ENCODE measurements around the gene KSR1.

Gene KSR1

GRCh38 chr17:27475070-27475673 is 18.9 kb downstream of the KSR1 start:
- Histone ChIP-seq H3K4me3 (ENCODE audit: low read depth, low read length) (no peak overlapping the region), H3K36me3 (ENCODE audit: control insufficient read depth, insufficient read depth, low read length) (no peaks in the 10 kb centered on the region), H3K27me3 (ENCODE audit: control insufficient read depth, insufficient read depth, low read length) (no peaks in the 10 kb centered on the region), H3K9me3 (ENCODE audit: control insufficient read depth, insufficient read depth, low read length) (no peaks in the 10 kb centered on the region), H3K27ac (ENCODE audit: low read depth, low read length) (no peak overlapping the region), H3K4me1 (ENCODE audit: control insufficient read depth, insufficient read depth, low read length) (peaks cover 54% of the 10 kb centered on the region), H3K9ac (ENCODE audit: low read depth, low read length) (no peak overlapping the region)

GRCh38 chr17:27475981-27476895 is 20.0 kb downstream of the KSR1 start:
- H3K36me3 ChIP-seq (ENCODE audit: control insufficient read depth, insufficient read depth, low read length) = no peaks in the 10 kb centered on the region
- H3K9ac ChIP-seq (ENCODE audit: low read depth, low read length) = no peak overlapping the region
- no peaks in the 10 kb centered on the region for H3K9me3 ChIP-seq (ENCODE audit: control insufficient read depth, insufficient read depth, low read length)
- H3K4me1 ChIP-seq (ENCODE audit: control insufficient read depth, insufficient read depth, low read length) = peaks cover 63% of the 10 kb centered on the region
- no peak overlapping the region for H3K27ac ChIP-seq (ENCODE audit: low read depth, low read length)
- H3K27me3 ChIP-seq (ENCODE audit: control insufficient read depth, insufficient read depth, low read length) = no peaks in the 10 kb centered on the region
- H3K4me3 ChIP-seq (ENCODE audit: low read depth, low read length) = no peak overlapping the region

DNA sequence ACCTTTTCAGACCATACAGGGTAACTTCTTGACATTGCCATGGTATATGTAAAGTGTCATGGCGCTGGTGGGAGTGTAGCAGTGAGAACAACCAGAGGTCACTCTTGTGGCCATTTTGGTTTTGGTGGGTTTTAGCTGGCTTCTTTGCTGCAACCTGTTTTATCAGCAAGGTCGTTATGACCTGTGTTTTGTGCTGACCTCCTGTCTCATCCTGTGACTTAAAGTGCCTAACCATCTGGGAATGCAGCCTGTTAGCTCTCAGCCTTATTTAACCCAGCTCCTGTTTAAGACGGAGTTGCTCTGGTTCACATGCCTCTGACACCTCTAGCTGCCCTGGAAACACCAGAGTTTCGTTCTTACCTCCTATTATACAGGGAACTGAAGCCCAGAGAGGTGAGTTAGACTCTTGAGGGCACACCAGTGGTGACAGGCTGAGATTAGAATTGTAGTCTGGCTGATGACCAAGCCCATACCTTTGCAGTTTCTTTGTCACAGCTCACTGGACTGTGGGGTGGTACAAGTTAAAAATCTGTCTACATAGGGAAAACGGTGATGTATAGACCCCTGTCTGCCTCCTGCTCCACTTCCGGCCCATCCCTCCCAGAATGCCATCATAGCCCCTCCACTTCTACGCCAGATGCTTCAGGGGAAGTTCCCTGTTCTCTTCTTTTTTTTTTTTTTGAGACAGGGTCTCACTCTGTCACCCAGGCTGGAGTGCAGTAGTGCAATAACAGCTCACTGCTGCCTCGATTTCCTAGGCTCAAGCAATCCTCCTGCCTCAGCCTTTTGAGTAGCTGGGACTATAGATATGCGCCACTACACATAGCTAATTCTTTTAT is 21.0 kb downstream of the KSR1 start:
- Histone ChIP-seq H3K4me3 (ENCODE audit: low read depth, low read length) (no peak overlapping the region), H3K4me1 (ENCODE audit: control insufficient read depth, insufficient read depth, low read length) (peaks cover 57% of the 10 kb centered on the region), H3K27me3 (ENCODE audit: control insufficient read depth, insufficient read depth, low read length) (no peaks in the 10 kb centered on the region), H3K27ac (ENCODE audit: low read depth, low read length) (no peak overlapping the region), H3K9ac (ENCODE audit: low read depth, low read length) (no peak overlapping the region), H3K36me3 (ENCODE audit: control insufficient read depth, insufficient read depth, low read length) (no peaks in the 10 kb centered on the region), H3K9me3 (ENCODE audit: control insufficient read depth, insufficient read depth, low read length) (no peaks in the 10 kb centered on the region)

DNA sequence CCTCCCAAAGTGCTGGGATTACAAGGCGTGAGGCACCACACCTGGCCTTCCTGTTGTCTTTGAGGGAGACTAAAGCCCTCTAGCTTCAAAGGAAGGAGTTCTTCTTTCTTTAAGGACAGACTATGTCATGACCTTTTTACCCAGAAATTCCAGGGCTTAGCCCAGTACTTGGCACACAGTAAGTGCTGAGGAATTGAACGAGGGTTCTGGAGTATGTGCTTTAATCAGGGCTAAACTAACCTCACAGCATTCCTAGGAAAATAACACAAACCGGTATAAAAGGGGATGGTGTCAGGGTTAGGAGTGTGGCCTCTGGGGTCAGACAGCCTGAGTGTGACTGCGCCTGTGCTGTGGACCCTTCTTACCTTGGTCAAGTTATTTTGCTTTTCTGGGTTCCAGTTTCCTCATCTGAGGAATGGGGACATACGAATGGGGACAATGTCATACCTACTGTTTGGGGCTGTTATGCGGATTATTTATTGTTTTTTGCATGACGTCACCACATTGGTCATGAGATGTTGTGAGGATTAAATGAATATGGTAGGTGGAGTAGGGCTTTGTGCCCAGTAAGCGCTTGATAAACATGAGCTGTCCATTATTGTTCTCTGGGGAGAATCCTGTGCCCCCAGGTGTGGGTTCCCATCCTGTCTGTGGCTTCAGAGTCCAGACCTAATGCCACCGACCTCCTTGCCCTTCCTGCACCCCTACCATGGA is 21.9 kb downstream of the KSR1 start:
- Histone ChIP-seq H3K27me3 (ENCODE audit: control insufficient read depth, insufficient read depth, low read length) (no peaks in the 10 kb centered on the region), H3K9ac (ENCODE audit: low read depth, low read length) (no peak overlapping the region), H3K36me3 (ENCODE audit: control insufficient read depth, insufficient read depth, low read length) (no peaks in the 10 kb centered on the region), H3K9me3 (ENCODE audit: control insufficient read depth, insufficient read depth, low read length) (no peaks in the 10 kb centered on the region), H3K27ac (ENCODE audit: low read depth, low read length) (no peak overlapping the region), H3K4me3 (ENCODE audit: low read depth, low read length) (no peak overlapping the region), H3K4me1 (ENCODE audit: control insufficient read depth, insufficient read depth, low read length) (peaks cover 52% of the 10 kb centered on the region)

GRCh38 chr17:27478901-27479538 is 22.8 kb downstream of the KSR1 start:
- Histone ChIP-seq H3K9ac (ENCODE audit: low read depth, low read length) (no peak overlapping the region), H3K4me1 (ENCODE audit: control insufficient read depth, insufficient read depth, low read length) (peaks cover 43% of the 10 kb centered on the region), H3K9me3 (ENCODE audit: control insufficient read depth, insufficient read depth, low read length) (no peaks in the 10 kb centered on the region), H3K36me3 (ENCODE audit: control insufficient read depth, insufficient read depth, low read length) (no peaks in the 10 kb centered on the region), H3K27ac (ENCODE audit: low read depth, low read length) (no peak overlapping the region), H3K4me3 (ENCODE audit: low read depth, low read length) (no peak overlapping the region), H3K27me3 (ENCODE audit: control insufficient read depth, insufficient read depth, low read length) (no peaks in the 10 kb centered on the region)

GRCh38 chr17:27479838-27480237 is 23.6 kb downstream of the KSR1 start:
- Histone ChIP-seq H3K4me1 (ENCODE audit: control insufficient read depth, insufficient read depth, low read length) (peaks cover 42% of the 10 kb centered on the region), H3K27me3 (ENCODE audit: control insufficient read depth, insufficient read depth, low read length) (no peaks in the 10 kb centered on the region), H3K4me3 (ENCODE audit: low read depth, low read length) (no peak overlapping the region), H3K9ac (ENCODE audit: low read depth, low read length) (no peak overlapping the region), H3K36me3 (ENCODE audit: control insufficient read depth, insufficient read depth, low read length) (no peaks in the 10 kb centered on the region), H3K27ac (ENCODE audit: low read depth, low read length) (no peak overlapping the region), H3K9me3 (ENCODE audit: control insufficient read depth, insufficient read depth, low read length) (no peaks in the 10 kb centered on the region)

- Histone ChIP-seq H3K4me3 (ENCODE audit: low read depth, low read length) (no peak overlapping the region), H3K9me3 (ENCODE audit: control insufficient read depth, insufficient read depth, low read length) (no peaks in the 10 kb centered on the region), H3K27ac (ENCODE audit: low read depth, low read length) (no peak overlapping the region), H3K36me3 (ENCODE audit: control insufficient read depth, insufficient read depth, low read length) (no peaks in the 10 kb centered on the region), H3K27me3 (ENCODE audit: control insufficient read depth, insufficient read depth, low read length) (no peaks in the 10 kb centered on the region), H3K4me1 (ENCODE audit: control insufficient read depth, insufficient read depth, low read length) (peaks cover 36% of the 10 kb centered on the region), H3K9ac (ENCODE audit: low read depth, low read length) (no peak overlapping the region)
These were observed 24.5 kb downstream of the KSR1 start for GRCh38 chr17:27480699-27481098.

GRCh38 chr17:27481327-27481726 is 25.1 kb downstream of the KSR1 start:
- Histone ChIP-seq H3K27ac (ENCODE audit: low read depth, low read length) (no peak overlapping the region), H3K9ac (ENCODE audit: low read depth, low read length) (no peak overlapping the region), H3K27me3 (ENCODE audit: control insufficient read depth, insufficient read depth, low read length) (no peaks in the 10 kb centered on the region), H3K36me3 (ENCODE audit: control insufficient read depth, insufficient read depth, low read length) (no peaks in the 10 kb centered on the region), H3K4me1 (ENCODE audit: control insufficient read depth, insufficient read depth, low read length) (peaks cover 31% of the 10 kb centered on the region), H3K4me3 (ENCODE audit: low read depth, low read length) (no peak overlapping the region), H3K9me3 (ENCODE audit: control insufficient read depth, insufficient read depth, low read length) (no peaks in the 10 kb centered on the region)

GRCh38 chr17:27485125-27485524 is 28.9 kb downstream of the KSR1 start:
- H3K4me1 ChIP-seq (ENCODE audit: control insufficient read depth, insufficient read depth, low read length) = peaks cover 23% of the 10 kb centered on the region
- no peak overlapping the region for H3K9ac ChIP-seq (ENCODE audit: low read depth, low read length)
- H3K27ac ChIP-seq (ENCODE audit: low read depth, low read length) = no peak overlapping the region
- no peaks in the 10 kb centered on the region for H3K27me3 ChIP-seq (ENCODE audit: control insufficient read depth, insufficient read depth, low read length)
- H3K4me3 ChIP-seq (ENCODE audit: low read depth, low read length) = no peak overlapping the region
- H3K9me3 ChIP-seq (ENCODE audit: control insufficient read depth, insufficient read depth, low read length) = no peaks in the 10 kb centered on the region
- H3K36me3 ChIP-seq (ENCODE audit: control insufficient read depth, insufficient read depth, low read length) = no peaks in the 10 kb centered on the region

Data from HUES48 (cell line).